ENCODE results near the gene USO1.

USO1 gene

DNA sequence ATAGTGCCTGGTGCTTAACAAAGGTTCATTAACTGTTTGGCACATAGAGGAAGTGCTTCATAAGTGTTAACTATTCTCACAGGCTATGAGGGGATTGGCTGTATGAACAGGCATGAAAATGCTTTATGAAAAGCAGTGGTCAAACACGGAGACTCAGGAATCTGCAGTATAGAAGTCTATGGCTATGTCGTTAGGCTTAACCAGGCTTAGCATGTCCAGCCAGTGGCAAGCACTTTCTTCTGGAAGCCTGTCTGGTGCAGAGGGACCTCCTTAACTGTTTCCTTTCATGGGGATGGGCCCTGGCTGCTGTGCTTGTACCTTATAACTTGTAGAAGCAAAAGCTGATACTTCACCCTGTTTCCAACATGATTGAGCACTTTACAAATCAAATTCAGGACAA is 99.4 kb downstream of the USO1 start:
- no peaks in the 10 kb centered on the region for H4K20me1 ChIP-seq (ENCODE audit: insufficient read depth, low read length)
- no peak overlapping the region for H2AFZ ChIP-seq (ENCODE audit: low read depth, low read length)
- H3K79me2 ChIP-seq (ENCODE audit: insufficient read depth, low read length), result no peaks in the 10 kb centered on the region
- H3K27ac ChIP-seq (ENCODE audit: low read length), result no peak overlapping the region
- no peaks in the 10 kb centered on the region for H3K4me1 ChIP-seq (ENCODE audit: insufficient read depth, low read length)
- no peak overlapping the region for H3K4me2 ChIP-seq (ENCODE audit: insufficient read depth, low read length)
- no peak for TF ChIP-seq EZH2 (IDR thresholded peaks at IDR 0.05; ENCODE audit: borderline replicate concordance, low read depth, low read length, severe bottlenecking)
- TF ChIP-seq, protein P1, sequence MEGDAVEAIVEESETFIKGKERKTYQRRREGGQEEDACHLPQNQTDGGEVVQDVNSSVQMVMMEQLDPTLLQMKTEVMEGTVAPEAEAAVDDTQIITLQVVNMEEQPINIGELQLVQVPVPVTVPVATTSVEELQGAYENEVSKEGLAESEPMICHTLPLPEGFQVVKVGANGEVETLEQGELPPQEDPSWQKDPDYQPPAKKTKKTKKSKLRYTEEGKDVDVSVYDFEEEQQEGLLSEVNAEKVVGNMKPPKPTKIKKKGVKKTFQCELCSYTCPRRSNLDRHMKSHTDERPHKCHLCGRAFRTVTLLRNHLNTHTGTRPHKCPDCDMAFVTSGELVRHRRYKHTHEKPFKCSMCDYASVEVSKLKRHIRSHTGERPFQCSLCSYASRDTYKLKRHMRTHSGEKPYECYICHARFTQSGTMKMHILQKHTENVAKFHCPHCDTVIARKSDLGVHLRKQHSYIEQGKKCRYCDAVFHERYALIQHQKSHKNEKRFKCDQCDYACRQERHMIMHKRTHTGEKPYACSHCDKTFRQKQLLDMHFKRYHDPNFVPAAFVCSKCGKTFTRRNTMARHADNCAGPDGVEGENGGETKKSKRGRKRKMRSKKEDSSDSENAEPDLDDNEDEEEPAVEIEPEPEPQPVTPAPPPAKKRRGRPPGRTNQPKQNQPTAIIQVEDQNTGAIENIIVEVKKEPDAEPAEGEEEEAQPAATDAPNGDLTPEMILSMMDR (IDR thresholded peaks at IDR 0.05; ENCODE audit: borderline replicate concordance, extremely low read depth, low read length, poor library complexity, severe bottlenecking), result no peak
- no peaks in the 10 kb centered on the region for H3K36me3 ChIP-seq (ENCODE audit: insufficient read depth, low read length)
- H3K4me3 ChIP-seq (ENCODE audit: low read depth in 1 of 2, low read length in 2 of 2), result no peak overlapping the region
- H3K27me3 ChIP-seq (ENCODE audit: insufficient read depth, low read length, poor library complexity), result no peaks in the 10 kb centered on the region
- H3K9me3 ChIP-seq (ENCODE audit: insufficient read depth, low read length, severe bottlenecking), result no peaks in the 10 kb centered on the region
- DNase-seq (no peak), ATAC-seq (ENCODE audit: insufficient read depth, low read depth) (no peak)
- H3K9ac ChIP-seq (ENCODE audit: low read depth, low read length), result no peak overlapping the region

GRCh38 chr4:75830906-75831305 is 106.5 kb downstream of the USO1 start:
- no peak overlapping the region for H3K4me2 ChIP-seq (ENCODE audit: insufficient read depth, low read length)
- ATAC-seq (ENCODE audit: insufficient read depth, low read depth), result no peak
- no peak overlapping the region for H2AFZ ChIP-seq (ENCODE audit: low read depth, low read length)
- TF ChIP-seq, protein P1 (IDR thresholded peaks at IDR 0.05; ENCODE audit: borderline replicate concordance, extremely low read depth, low read length, poor library complexity, severe bottlenecking), result no peak
- no peak for TF ChIP-seq EZH2 (IDR thresholded peaks at IDR 0.05; ENCODE audit: borderline replicate concordance, low read depth, low read length, severe bottlenecking)
- H3K9ac ChIP-seq (ENCODE audit: low read depth, low read length), result no peak overlapping the region
- no peaks in the 10 kb centered on the region for H4K20me1 ChIP-seq (ENCODE audit: insufficient read depth, low read length)
- H3K36me3 ChIP-seq (ENCODE audit: insufficient read depth, low read length), result no peaks in the 10 kb centered on the region
- H3K27me3 ChIP-seq (ENCODE audit: insufficient read depth, low read length, poor library complexity), result no peaks in the 10 kb centered on the region
- H3K9me3 ChIP-seq (ENCODE audit: insufficient read depth, low read length, severe bottlenecking), result no peaks in the 10 kb centered on the region
- no peak for DNase-seq
- H3K27ac ChIP-seq (ENCODE audit: low read length), result no peak overlapping the region
- no peaks in the 10 kb centered on the region for H3K79me2 ChIP-seq (ENCODE audit: insufficient read depth, low read length)
- no peaks in the 10 kb centered on the region for H3K4me1 ChIP-seq (ENCODE audit: insufficient read depth, low read length)
- H3K4me3 ChIP-seq (ENCODE audit: low read depth in 1 of 2, low read length in 2 of 2), result no peak overlapping the region

DNA sequence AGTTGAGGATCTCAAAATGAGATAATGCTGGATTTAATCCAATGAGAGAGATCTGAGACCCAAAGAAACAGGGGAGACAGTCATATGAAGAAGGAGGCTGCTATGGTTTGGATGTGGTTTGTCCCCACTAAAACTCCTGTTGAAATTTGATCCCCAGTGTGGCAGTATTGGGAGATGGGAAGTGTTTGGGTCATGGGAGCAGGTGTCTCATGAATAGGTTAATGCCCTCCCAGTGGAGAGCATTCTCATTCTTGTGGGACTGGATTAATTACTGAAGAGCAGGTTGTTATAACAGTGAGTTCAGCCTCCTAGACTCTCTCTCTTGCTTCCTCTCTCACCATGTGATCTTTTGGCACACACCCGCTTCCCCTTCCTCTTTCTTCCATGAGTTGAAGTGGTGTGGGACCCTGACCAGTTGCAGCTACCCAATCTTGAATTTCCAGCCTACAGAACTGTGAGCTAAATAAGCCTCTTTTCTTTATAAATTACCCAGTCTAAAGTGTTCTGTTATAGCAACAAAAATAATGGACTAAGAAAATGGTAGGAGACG is 107.6 kb downstream of the USO1 start:
- no peaks in the 10 kb centered on the region for H3K27me3 ChIP-seq (ENCODE audit: insufficient read depth, low read length, poor library complexity)
- no peaks in the 10 kb centered on the region for H3K79me2 ChIP-seq (ENCODE audit: insufficient read depth, low read length)
- H4K20me1 ChIP-seq (ENCODE audit: insufficient read depth, low read length), result no peaks in the 10 kb centered on the region
- ATAC-seq (ENCODE audit: insufficient read depth, low read depth) (no peak), DNase-seq (no peak)
- no peak overlapping the region for H3K27ac ChIP-seq (ENCODE audit: low read length)
- no peak overlapping the region for H3K9ac ChIP-seq (ENCODE audit: low read depth, low read length)
- no peaks in the 10 kb centered on the region for H3K9me3 ChIP-seq (ENCODE audit: insufficient read depth, low read length, severe bottlenecking)
- H3K36me3 ChIP-seq (ENCODE audit: insufficient read depth, low read length), result no peaks in the 10 kb centered on the region
- no peak overlapping the region for H3K4me2 ChIP-seq (ENCODE audit: insufficient read depth, low read length)
- H3K4me3 ChIP-seq (ENCODE audit: low read depth in 1 of 2, low read length in 2 of 2), result no peak overlapping the region
- H2AFZ ChIP-seq (ENCODE audit: low read depth, low read length), result no peak overlapping the region
- H3K4me1 ChIP-seq (ENCODE audit: insufficient read depth, low read length), result no peaks in the 10 kb centered on the region
- no peak for TF ChIP-seq EZH2 (IDR thresholded peaks at IDR 0.05; ENCODE audit: borderline replicate concordance, low read depth, low read length, severe bottlenecking)
- TF ChIP-seq, protein P1 (IDR thresholded peaks at IDR 0.05; ENCODE audit: borderline replicate concordance, extremely low read depth, low read length, poor library complexity, severe bottlenecking), result no peak
